GM18861 (cell line): Measurements from ENCODE around the gene PNMT.

ENCODE experiments used
- ATAC-seq: cut with Tn5 transposase; IDR thresholded peaks from one replicate; pipeline ENCODE4 v1.9.1; 2021; ENCODE audit not compliant: unreplicated experiment

Gene PNMT

DNA sequence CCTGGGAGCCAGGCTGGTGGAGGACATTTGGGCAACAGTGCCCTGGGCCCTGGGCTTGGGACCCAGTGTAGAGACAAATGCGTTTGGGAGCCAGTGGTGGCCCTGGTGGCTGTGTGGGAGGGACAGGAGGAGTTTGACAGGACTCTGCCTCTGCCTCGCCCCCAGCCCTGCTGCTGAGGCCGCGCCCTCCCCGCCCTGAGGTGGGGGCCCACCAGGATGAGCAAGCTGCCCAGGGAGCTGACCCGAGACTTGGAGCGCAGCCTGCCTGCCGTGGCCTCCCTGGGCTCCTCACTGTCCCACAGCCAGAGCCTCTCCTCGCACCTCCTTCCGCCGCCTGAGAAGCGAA lies 15.0 kb upstream of the PNMT start:
- ATAC-seq: no peak

DNA sequence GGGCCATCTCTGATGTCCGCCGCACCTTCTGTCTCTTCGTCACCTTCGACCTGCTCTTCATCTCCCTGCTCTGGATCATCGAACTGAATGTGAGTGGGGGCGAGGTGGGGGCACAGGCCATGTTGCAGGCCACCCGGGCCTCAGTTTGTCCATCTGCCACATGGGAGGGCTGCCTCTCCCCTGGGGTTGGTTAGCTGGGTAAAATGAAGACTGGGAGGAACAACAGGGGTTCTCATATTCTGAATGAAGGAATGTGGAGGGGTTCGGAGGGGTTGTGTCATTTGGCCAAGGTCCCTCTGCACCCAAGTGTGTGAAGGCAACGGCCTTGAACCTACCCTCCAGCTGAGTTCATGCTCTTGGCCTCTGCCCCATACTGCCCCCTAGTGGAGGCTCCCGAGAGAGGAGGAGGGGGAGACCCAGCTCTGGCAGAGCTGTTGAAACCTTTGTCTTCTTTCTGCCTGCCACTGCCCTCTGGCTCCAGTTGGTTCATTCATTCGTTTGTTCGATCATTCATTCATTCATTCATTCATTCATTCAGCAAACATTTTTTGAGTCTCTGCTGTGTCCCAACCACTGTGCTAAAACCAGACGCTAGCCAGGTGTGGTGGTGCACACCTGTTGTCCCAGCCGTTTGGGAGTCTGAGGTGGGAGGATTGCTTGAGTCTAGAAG lies 14.5 kb upstream of the PNMT start:
- no peak for ATAC-seq

DNA sequence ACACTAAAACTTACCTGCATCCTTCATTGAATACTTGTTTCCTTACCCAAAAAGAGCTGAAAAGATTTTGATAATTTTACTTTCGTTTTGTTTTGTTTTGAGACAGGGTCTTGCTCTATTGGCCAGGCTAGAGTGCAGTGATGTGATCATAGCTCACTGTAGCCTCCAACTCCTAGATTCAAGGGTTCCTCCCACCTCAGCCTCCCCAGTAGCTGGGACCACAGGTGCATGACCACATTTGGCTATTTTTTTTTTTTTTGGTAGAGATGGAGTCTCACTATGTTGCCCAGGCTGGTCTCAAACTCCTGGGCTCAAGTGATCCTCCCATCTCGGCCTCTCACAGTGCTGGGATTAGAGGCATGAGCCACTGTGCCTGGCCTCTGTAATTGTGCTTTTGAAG lies 13.1 kb upstream of the PNMT start:
- no peak for ATAC-seq

DNA sequence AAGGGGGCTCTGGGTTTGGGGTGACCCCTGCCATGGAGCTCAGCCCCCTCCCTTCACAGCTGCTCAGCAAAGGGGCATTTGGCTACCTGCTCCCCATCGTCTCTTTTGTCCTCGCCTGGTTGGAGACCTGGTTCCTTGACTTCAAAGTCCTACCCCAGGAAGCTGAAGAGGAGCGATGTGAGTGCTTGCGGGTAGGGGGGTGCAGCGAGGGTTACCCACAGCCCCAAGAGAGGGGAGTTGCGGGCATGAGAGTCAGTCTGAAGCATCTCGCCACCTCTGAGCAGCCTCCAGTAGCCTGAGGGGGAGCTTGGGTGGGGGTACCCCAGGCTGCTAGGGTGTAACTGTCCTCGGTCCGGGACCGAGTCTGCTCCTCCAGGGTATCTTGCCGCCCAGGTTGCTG lies 9.9 kb upstream of the PNMT start:
- ATAC-seq: no peak

DNA sequence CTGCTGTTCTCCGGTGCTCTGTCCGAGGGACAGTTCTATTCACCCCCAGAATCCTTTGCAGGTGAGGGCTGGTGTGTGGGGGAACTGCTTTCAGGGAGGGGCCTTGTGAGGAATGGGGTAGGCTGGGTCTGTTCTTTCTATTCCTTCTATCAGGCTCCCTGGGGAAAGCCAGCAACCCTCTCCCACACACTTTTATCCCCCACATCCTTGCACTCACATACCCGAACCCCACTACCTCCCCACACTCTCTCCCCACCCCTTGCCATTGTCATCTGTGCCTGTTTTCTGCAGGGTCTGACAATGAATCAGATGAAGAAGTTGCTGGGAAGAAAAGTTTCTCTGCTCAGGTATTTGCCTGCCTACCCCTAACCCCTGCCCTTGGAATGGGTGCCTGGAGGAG lies 9.5 kb upstream of the PNMT start:
- ATAC-seq: no peak

DNA sequence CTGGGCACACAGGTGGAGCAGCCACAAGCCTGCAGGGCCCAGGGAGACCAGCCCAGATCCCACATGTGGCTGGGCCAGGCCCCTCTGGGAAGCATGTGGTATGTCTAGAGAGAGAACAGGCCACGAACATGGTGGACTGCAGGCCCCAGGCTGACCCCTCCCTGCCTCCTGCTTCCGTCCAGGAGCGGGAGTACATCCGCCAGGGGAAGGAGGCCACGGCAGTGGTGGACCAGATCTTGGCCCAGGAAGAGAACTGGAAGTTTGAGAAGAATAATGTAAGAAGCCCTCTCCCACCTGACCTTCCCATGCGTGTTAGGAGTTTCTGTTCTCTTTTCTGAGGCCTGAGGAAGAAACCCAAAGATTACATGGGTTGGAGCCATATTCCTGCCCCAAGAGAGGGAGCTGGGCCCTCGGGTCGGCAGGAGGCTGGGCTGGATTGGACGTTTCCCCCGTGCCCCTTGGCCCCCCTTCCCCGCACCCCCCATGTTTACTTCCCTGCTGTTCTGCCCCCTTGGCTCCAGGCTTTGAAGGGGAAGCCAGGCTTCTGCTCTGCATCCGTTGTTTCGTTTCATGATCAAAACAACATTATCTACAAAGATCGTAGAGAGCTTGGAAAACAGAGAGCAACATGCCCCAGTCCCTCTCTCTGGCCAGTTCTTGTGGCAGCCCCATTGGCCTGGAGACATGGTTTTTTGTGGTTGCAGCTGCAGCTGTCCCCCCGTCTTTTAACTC lies 8.8 kb upstream of the PNMT start:
- no peak for ATAC-seq

DNA sequence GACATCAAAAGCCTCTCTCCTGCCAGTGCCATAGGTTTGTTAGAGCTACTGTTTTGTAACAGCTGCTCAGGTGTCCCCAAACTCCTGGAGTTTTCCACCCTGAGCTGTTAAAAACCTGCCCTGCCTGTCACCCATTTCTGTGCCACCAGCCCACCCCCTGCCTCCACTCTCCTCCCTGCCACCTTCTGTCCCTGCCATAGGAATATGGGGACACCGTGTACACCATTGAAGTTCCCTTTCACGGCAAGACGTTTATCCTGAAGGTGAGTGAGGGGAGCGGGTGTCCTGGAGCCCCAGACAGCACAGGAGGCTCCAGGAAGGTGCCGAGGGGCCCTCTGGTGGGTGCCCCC lies 8.3 kb upstream of the PNMT start:
- no peak for ATAC-seq

DNA sequence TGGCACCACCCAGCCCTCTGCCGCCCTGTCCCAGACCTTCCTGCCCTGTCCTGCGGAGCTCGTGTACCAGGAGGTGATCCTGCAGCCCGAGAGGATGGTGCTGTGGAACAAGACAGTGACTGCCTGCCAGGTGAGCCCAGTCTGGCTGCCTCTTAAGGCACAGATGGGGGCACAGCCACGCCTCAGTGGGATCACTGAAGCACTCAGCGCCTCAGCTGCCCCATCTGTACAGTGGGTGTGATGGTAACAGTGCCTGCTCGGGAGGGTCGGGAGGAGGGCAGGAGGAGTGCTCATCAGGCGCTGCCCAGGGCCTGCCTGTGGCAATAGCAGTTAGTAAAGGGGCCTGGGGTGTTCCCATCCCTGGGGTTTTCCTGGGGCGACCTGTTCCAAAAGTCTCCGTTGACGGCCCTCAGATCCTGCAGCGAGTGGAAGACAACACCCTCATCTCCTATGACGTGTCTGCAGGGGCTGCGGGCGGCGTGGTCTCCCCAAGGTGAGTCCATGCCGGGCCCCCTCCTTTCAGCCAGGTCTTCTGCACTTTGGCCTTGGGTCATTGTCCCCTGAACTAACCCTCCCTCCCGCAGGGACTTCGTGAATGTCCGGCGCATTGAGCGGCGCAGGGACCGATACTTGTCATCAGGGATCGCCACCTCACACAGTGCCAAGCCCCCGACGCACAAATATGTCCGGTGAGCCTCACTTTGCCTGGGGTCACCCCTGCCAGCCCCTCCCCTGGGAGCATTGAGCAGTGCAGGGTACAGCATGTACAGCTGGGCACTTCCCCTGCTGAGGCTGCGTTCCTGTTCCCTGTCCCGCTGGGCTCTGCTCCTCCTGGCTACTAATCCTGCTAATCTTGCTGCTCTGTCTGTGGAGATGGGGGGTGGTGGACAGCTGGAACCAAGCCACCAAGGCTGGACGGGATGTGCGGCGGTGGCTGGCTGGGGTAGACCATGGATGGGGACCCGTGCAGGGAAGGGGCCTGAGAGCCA lies 7.6 kb upstream of the PNMT start:
- no peak for ATAC-seq

DNA sequence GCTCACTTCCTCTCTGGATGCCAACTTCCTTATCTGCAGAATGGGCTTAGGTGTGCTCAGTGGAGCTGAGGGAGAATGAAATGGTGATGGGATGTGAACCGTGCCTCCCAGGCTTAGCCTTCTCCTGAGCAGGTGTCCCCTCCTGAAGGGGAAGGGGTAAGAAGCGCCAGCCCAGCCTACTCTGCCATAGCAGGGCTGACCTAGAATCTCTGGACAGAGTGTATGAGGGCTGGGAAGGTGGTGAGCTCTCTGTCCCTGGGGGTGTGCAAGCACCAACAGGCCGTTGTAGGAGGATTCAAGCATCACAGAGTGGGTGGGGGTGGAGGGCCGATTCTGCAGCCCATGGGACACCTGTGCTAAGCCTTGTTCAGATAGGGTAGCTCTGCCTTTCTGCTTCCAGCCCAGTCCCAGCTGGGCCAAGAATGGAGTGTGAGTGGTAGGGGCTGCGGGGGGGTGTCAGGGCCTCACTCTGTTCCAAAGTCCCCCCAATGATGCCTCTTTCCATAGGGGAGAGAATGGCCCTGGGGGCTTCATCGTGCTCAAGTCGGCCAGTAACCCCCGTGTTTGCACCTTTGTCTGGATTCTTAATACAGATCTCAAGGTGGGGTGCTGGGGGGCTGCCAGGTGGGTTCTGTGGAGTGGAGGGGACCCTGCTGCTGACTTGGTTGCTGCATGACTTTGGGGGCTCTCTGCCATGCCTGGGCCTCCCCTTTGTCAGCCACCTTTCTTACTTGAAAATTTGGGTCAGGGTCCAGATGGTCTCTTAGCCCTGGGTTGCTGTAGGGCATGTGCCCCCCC lies 6.3 kb upstream of the PNMT start:
- ATAC-seq: no peak

DNA sequence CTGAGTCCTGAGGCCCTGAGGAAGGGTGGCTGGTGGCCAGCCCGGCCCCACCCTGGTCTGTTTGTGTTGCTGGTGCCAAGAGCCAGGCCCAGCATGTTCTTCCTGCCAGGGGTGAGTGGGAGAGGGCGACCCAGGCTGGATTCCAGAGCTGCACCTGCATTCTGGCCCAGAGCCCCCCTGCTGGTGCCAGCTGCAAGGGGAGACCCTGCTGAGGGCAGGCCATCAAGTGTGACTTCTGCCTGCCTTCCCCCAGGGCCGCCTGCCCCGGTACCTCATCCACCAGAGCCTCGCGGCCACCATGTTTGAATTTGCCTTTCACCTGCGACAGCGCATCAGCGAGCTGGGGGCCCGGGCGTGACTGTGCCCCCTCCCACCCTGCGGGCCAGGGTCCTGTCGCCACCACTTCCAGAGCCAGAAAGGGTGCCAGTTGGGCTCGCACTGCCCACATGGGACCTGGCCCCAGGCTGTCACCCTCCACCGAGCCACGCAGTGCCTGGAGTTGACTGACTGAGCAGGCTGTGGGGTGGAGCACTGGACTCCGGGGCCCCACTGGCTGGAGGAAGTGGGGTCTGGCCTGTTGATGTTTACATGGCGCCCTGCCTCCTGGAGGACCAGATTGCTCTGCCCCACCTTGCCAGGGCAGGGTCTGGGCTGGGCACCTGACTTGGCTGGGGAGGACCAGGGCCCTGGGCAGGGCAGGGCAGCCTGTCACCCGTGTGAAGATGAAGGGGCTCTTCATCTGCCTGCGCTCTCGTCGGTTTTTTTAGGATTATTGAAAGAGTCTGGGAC lies 5.5 kb upstream of the PNMT start:
- no peak for ATAC-seq

DNA sequence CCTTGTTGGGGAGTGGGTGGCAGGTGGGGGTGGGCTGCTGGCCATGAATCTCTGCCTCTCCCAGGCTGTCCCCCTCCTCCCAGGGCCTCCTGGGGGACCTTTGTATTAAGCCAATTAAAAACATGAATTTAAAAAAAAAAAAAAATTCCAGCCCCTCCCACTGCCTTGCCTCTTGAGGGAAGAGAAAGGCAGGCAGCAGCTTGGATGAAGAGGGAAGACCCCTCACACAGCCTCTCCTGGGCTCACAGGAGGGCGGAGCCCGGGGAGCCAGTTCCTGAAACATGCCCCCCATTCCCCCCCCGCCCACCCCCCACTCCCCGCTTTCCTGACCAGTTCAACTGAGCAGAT lies 4.9 kb upstream of the PNMT start:
- ATAC-seq: no peak

DNA sequence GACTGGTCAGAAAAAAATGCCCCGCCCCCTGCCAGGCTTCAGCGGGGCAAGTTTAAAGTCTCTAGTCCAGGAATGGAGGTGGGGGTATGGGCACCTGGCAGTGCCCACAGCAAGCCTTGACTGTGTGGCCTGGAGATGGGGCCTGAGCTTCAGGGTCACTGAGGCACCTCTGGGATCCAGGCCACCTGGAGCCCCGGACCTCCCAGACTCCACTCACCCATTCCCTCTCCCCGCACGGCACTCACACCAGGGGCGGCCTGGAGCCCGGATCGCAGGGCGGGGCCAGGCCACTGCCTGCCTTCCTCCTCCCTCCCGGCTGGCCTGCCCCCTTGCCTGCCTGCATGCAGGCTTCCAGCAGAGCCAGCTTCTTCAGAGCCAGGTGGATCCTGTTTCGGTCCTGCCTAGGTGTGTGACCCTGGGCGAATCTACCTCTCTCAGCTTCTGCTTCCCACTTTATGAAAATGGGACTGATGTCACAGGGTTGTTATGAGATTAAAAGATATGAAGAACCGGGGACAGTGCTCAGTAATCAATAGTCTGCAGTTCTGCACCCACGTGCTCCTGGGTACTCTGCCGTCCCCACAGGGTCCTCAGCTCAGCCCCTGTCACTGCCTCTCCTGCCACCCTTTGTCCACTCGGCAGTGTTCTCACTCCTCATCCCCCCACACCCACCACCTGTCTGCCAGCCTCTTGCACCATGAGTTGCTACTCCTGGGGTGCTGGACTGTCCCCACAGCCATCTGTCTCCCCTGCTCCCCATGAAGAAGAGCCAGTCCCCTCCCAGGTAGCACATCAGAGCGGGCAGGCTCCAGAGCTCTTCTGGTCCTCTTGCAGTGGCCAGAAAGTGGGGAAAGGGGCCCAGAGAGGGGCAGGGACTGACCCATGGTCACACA lies 4.3 kb upstream of the PNMT start:
- ATAC-seq: no peak

DNA sequence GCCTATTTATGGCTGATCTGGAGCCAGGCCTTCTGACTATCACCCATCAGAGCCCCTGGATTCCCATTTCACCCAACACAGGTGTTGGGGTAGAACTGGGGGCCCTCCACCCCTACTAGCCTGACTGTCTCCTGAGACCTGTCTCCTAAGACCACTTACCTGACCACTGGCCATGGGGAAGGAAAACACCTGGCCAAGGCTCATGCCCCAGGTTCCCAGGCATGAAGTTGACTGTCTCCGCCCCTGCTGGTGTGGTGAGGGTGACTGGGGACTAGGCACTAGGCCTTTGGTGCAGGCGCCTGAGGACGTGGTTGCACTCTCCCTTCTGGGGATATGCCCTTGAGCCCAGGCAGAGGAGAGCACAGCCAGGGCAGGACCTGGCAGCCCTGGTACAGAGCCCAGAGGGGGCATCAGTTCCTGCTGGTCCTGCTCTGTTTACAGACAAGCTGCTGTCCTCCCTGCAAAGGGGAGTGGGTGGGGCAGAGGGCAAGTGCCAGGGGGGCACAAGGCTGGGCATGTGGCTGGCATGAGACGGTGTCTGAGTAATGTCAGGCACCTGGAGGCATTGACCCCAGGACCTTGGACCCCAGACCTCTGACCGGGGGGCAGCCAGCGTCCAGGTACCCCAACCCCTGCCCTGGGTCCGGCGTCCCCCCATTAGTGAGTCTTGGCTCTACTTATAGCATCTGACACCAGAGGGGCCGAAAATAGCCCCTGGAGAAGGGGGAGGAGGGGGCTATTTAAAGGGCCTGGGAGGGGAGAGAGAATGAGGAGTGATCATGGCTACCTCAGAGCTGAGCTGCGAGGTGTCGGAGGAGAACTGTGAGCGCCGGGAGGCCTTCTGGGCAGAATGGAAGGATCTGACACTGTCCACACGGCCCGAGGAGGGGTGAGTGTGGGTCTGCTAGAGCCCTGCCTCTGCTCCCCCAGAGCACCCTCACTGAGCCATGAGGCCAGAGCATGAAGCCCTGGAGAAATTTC lies 3.4 kb upstream of the PNMT start, which contains the start of gene TCAP:
TSS of gene TCAP (plus strand) at position 769 of the 981 bp plus-strand sequence. CDS start at position 780, 11 bp downstream.
- ATAC-seq: no peak

DNA sequence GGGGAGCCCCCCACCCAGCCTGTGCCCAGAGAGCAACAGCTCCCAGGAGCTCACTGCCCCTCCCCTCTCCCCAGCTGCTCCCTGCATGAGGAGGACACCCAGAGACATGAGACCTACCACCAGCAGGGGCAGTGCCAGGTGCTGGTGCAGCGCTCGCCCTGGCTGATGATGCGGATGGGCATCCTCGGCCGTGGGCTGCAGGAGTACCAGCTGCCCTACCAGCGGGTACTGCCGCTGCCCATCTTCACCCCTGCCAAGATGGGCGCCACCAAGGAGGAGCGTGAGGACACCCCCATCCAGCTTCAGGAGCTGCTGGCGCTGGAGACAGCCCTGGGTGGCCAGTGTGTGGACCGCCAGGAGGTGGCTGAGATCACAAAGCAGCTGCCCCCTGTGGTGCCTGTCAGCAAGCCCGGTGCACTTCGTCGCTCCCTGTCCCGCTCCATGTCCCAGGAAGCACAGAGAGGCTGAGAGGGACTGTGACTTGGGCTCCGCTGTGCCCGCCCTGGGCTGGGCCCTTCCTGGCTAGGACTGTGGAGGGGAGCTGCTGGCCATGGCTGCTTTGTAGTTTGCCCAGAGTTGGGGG lies 2.5 kb upstream of the PNMT start:
- no peak for ATAC-seq

DNA sequence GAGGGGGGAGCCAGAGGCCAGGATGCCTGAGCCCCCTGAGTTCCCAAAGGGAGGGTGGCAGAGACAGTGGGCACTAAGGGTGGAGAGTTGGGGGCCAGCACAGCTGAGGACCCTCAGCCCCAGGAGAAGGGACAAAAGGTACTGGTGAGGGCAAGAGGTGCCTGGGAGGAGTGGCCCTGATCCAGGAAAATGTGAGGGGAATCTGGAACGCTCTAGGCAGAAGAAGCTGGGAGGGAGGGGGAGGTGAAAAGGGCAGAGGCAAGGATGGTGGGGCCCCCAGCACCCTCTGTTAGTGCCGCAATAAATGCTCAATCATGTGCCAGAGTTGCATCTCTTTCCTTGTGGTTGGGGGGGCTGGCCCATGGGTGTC lies 2.0 kb upstream of the PNMT start:
- ATAC-seq: no peak

DNA sequence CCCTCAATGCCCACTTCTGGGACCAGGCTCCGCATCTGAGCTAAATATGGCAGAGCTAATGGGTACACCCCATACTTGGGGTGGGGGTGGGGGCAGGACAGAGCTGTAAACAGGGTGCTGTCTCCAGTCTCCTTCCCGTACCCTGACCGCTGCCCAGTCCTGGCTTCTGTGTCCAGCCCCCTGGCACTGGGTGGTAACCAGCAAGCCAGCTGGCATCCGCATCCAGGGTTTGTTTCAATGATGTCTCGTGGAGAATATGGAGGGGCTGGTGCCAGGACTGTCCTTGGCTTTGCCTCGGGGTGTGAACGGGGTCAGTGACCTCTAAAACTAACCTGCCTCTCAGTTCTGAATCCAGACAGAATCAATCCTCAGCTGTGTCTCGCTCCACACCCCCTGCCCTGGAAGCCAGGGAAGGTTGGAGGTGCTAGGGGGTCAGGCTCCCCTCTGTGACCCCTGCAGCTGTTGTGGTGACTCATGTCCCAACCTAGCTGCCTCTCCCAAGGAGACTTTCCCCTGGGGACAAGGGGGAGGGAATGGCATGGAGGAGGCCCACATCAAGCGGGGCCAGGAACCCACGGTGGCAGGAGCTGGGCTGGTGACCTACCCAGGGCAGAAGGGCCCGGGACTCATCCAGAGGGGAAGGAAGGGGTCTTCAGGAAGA lies 1.5 kb upstream of the PNMT start:
- ATAC-seq: no peak

DNA sequence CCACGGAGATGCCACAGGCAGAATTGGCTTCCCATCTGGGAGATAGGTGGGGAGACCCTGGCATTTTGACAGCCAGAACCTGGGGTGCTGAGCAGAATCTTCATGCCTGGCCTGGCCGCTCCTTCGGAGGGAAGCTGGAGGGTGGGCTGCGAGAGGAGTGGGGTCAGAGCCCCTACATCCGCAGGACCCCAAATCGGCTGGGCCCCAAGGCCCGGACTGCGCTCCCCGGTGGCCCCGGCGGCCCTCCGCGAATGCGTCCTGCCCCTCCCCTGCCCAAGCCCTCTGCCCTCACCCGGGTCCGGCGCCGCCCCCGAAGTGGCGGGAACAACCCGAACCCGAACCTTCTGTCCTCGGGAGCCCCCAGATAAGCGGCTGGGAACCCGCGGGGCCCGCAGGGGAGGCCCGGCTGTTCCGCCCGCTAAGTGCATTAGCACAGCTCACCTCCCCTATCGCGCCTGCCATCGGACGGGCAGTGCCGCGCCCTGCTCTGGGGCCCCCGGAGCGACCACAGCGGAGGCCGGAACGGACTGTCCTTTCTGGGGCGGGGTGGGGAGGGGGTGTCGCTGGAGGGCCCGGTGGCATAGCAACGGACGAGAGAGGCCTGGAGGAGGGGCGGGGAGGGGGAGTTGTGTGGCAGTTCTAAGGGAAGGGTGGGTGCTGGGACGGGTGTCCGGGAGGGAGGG lies 850 bp upstream of the PNMT start:
- no peak for ATAC-seq
